Measurements from ENCODE around the gene BEST2. TPM values are rescaled to one million over a fixed set of nuclear protein-coding genes. Genes with fewer than 3 reads are reported as not detected.

BEST2 gene
- total and polyA plus RNA-seq, 2 donors: 0.46 TPM; not detected in 1

DNA sequence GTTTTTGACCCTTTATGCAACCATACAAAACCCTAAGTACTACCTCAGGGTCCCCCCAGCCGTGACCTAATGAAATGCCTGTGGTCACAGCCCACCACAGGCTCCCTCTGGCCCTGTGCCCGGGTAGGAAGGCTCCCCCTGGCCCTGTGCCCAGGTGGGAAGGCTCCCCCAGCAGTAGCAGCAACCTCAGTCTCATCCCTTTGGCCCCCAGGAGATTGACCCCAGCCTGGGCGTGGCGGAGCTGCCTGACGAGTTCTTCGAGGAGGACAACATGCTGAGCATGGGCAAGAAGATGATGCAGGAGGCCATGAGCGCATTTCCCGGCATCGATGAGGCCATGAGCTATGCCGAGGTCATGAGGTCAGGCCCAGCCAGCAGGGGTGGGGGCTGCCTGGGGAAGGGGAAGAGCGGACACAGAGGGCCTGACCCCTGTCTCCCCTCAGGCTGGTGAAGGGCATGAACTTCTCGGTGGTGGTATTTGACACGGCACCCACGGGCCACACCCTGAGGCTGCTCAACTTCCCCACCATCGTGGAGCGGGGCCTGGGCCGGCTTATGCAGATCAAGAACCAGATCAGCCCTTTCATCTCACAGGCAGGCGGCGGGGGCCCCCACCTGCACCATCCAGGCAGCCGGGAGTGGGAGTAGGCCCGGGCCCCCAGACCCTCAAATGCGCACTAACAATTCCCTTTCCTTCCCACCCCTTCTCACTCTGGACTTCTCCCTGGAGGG is 6.3 kb upstream of the BEST2 start:
- WGBS: 94% methylated on average over 22 of the region's 22 CpGs
- H3K4me1 ChIP-seq (ENCODE audit: control insufficient read depth in 2 of 2, insufficient read depth in 2 of 2, low read length in 2 of 2): peaks cover 0 to 4% of the 10 kb centered on the region in 2 donors
- no peak overlapping the region for H3K4me3 ChIP-seq (ENCODE audit: low read length in 2 of 2)
- H3K27ac ChIP-seq (ENCODE audit: low read depth in 1 of 2, low read length in 1 of 2): no peak overlapping the region
- peaks cover 0 to 10% of the 10 kb centered on the region in 2 donors for H3K27me3 ChIP-seq (ENCODE audit: control insufficient read depth in 2 of 2, insufficient read depth in 1 of 2, low read length in 1 of 2)
- no peak for DNase-seq (ENCODE audit: low read depth in 6 of 9, low spot score in 9 of 9)
- peaks cover 41 to 49% of the 10 kb centered on the region in 2 donors for H3K36me3 ChIP-seq (ENCODE audit: control insufficient read depth in 2 of 2, insufficient read depth in 2 of 2, low read length in 1 of 2)
- H3K9me3 ChIP-seq (ENCODE audit: control insufficient read depth in 2 of 2, insufficient read depth in 1 of 2, low read length in 1 of 2): peaks cover 9 to 19% of the 10 kb centered on the region in 2 donors

DNA sequence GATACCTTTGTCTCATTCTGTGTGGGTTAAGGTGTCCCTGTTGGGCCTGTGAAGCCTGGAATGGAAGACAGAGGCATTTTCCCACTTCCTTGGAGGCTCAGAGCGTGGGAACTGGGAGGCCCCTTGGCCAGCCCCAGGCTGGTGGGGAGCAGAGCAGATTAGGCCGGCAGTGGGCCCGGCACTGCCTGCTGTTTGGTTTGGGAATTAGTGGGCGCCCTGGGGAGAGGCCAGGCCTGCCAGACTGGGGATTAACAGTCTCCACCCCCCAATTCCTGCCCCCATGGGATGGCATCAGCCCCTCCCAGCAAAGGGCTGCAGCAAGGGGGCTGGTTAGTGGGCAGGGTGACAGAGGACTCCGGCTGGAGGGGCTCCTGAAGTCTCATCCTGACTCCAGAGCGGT is 3.1 kb upstream of the BEST2 start:
- 96% methylated on average over 6 of the region's 6 CpGs for WGBS
- Histone ChIP-seq H3K27ac (ENCODE audit: low read depth in 1 of 2, low read length in 1 of 2) (no peak overlapping the region), H3K4me3 (ENCODE audit: low read length in 2 of 2) (no peak overlapping the region), H3K27me3 (ENCODE audit: control insufficient read depth in 2 of 2, insufficient read depth in 1 of 2, low read length in 1 of 2) (peaks cover 0 to 32% of the 10 kb centered on the region in 2 donors), H3K36me3 (ENCODE audit: control insufficient read depth in 2 of 2, insufficient read depth in 2 of 2, low read length in 1 of 2) (peaks cover 33 to 39% of the 10 kb centered on the region in 2 donors), H3K4me1 (ENCODE audit: control insufficient read depth in 2 of 2, insufficient read depth in 2 of 2, low read length in 2 of 2) (peaks cover 0 to 4% of the 10 kb centered on the region in 2 donors), H3K9me3 (ENCODE audit: control insufficient read depth in 2 of 2, insufficient read depth in 1 of 2, low read length in 1 of 2) (peaks cover 9 to 19% of the 10 kb centered on the region in 2 donors)
- no peak for DNase-seq (ENCODE audit: low read depth in 6 of 9, low spot score in 9 of 9)

DNA sequence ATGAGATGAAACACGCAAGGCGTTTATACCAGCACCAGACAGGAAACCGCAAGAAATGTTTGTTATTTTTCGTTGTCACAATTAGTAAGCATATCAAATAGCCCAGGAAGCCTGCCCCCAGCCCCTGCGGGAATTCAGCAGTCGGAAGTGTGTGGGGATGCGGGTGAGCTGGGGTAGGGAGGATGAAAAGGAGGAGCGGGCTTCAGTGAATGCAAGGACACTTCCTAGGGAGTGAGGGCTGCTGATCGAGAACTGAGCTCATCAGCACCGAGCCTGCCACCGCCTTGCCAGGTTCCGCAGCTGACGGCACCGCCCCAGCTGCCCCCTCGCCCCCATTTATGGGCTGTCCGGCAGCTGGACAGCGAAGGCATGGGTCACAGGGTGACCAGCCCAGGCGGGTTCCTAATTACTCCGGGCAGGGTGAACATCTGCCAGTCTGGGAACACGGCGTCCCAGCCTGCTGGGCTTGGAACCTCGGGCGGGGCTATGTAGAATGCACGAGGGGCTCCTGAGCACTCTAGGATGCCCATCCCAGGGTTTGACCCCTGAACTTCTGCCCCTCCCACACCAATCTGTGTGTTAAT is 1.6 kb upstream of the BEST2 start:
- Histone ChIP-seq H3K9me3 (ENCODE audit: control insufficient read depth in 2 of 2, insufficient read depth in 1 of 2, low read length in 1 of 2) (peaks cover 9 to 19% of the 10 kb centered on the region in 2 donors), H3K36me3 (ENCODE audit: control insufficient read depth in 2 of 2, insufficient read depth in 2 of 2, low read length in 1 of 2) (peaks cover 30 to 32% of the 10 kb centered on the region in 2 donors), H3K27me3 (ENCODE audit: control insufficient read depth in 2 of 2, insufficient read depth in 1 of 2, low read length in 1 of 2) (peaks cover 0 to 40% of the 10 kb centered on the region in 2 donors), H3K4me3 (ENCODE audit: low read length in 2 of 2) (no peak overlapping the region), H3K4me1 (ENCODE audit: control insufficient read depth in 2 of 2, insufficient read depth in 2 of 2, low read length in 2 of 2) (peaks cover 0 to 4% of the 10 kb centered on the region in 2 donors), H3K27ac (ENCODE audit: low read depth in 1 of 2, low read length in 1 of 2) (no peak overlapping the region)
- WGBS: 52% methylated on average over 24 of the region's 24 CpGs
- no peak for DNase-seq (ENCODE audit: low read depth in 6 of 9, low spot score in 9 of 9)

DNA sequence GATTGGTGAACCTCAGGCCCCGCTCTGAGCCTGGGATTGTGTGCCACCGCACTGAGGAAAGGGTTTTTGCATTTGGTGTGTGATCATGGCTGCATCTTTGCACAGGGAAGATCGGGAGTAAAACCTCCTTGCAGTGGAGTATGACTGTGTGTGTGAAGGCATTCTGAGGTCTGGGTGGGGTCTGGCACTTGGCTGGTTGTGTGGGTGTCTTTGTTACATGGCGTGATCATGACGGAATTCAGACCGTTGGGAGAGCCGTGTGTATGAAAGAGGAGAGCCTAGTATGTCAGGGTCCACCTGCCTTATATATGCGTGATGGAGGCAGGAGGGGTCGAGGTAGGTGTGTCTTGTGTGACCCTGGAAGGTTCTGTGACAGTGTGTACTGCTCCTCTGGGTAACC is 740 bp upstream of the BEST2 start:
- no peak overlapping the region for H3K27ac ChIP-seq (ENCODE audit: low read depth in 1 of 2, low read length in 1 of 2)
- peaks cover 24% of the 10 kb centered on the region in 2 donors for H3K36me3 ChIP-seq (ENCODE audit: control insufficient read depth in 2 of 2, insufficient read depth in 2 of 2, low read length in 1 of 2)
- H3K4me1 ChIP-seq (ENCODE audit: control insufficient read depth in 2 of 2, insufficient read depth in 2 of 2, low read length in 2 of 2): peaks cover 0 to 4% of the 10 kb centered on the region in 2 donors
- no peak overlapping the region for H3K4me3 ChIP-seq (ENCODE audit: low read length in 2 of 2)
- 86% methylated on average over 9 of the region's 9 CpGs for WGBS
- H3K27me3 ChIP-seq (ENCODE audit: control insufficient read depth in 2 of 2, insufficient read depth in 1 of 2, low read length in 1 of 2): peaks cover 0 to 43% of the 10 kb centered on the region in 2 donors
- peaks cover 9 to 19% of the 10 kb centered on the region in 2 donors for H3K9me3 ChIP-seq (ENCODE audit: control insufficient read depth in 2 of 2, insufficient read depth in 1 of 2, low read length in 1 of 2)
- DNase-seq (ENCODE audit: low read depth in 6 of 9, low spot score in 9 of 9): no peak

DNA sequence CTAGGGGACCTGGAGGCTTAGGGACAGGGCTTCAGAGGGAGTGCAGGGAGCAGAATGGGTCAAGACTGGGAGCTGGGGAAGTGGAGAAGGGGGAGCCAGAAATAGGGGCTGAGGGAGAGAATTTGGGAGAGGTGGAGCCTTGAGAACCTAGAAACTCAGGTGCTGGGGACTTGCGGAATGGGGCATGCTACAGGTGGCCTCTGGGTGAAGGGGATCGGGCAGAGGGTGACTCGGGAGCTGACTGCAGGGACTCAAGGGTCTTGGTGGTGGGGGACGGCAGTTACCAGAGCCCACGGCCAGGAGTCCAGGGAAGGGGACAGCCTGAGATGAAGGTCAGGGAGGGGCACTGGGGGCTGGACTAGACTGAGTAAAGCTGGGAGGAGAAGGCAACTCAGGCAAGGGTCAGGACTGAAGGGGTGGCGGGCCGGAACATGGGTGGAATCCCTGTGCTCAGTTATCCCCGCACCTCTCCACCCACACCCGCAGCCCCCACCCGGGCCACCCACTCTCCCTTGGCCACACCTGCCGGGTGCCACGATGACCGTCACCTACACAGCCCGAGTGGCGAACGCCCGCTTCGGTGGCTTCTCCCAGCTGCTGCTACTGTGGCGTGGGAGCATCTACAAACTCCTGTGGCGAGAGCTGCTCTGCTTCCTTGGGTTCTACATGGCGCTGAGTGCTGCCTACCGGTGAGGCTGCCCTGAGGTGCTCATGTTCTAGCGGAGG is 628 bp downstream of the BEST2 start:
- peaks cover 0 to 4% of the 10 kb centered on the region in 2 donors for H3K4me1 ChIP-seq (ENCODE audit: control insufficient read depth in 2 of 2, insufficient read depth in 2 of 2, low read length in 2 of 2)
- no peak overlapping the region for H3K27ac ChIP-seq (ENCODE audit: low read depth in 1 of 2, low read length in 1 of 2)
- no peak overlapping the region for H3K4me3 ChIP-seq (ENCODE audit: low read length in 2 of 2)
- no peak for DNase-seq (ENCODE audit: low read depth in 6 of 9, low spot score in 9 of 9)
- H3K27me3 ChIP-seq (ENCODE audit: control insufficient read depth in 2 of 2, insufficient read depth in 1 of 2, low read length in 1 of 2): peaks cover 0 to 54% of the 10 kb centered on the region in 2 donors
- peaks cover 6 to 10% of the 10 kb centered on the region in 2 donors for H3K9me3 ChIP-seq (ENCODE audit: control insufficient read depth in 2 of 2, insufficient read depth in 1 of 2, low read length in 1 of 2)
- H3K36me3 ChIP-seq (ENCODE audit: control insufficient read depth in 2 of 2, insufficient read depth in 2 of 2, low read length in 1 of 2): peaks cover 12% of the 10 kb centered on the region in 2 donors
- 91% methylated on average over 23 of the region's 23 CpGs for WGBS

DNA sequence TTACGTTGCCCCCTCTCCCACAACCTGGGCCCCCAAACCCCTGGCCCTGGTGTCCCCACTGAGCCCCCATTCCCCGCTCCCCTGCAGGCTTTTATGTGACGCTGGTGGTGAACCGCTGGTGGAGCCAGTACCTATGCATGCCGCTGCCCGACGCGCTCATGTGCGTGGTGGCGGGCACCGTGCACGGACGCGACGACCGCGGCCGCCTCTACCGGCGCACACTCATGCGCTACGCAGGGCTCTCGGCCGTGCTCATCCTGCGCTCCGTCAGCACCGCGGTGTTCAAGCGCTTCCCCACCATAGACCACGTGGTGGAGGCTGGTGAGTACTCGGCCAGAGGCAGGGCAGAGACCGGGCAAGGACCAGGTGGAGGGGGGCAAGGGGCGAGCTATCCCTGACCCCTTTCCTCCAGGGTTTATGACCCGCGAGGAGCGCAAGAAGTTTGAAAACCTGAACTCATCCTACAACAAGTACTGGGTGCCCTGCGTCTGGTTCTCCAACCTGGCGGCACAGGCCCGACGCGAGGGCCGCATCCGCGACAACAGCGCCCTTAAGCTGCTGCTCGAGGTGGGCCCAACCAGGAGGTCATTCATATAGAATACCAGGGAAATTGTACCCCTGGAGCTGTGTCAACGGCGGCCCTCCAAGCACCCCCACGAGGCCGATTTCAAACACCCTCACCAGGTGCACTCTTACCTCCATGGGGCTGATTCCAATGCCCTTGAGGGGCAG is 3.0 kb downstream of the BEST2 start:
- Histone ChIP-seq H3K27me3 (ENCODE audit: control insufficient read depth in 2 of 2, insufficient read depth in 1 of 2, low read length in 1 of 2) (peaks cover 0 to 64% of the 10 kb centered on the region in 2 donors), H3K36me3 (ENCODE audit: control insufficient read depth in 2 of 2, insufficient read depth in 2 of 2, low read length in 1 of 2) (no peaks in the 10 kb centered on the region), H3K9me3 (ENCODE audit: control insufficient read depth in 2 of 2, insufficient read depth in 1 of 2, low read length in 1 of 2) (peaks cover 0 to 3% of the 10 kb centered on the region in 2 donors), H3K4me3 (ENCODE audit: low read length in 2 of 2) (no peak overlapping the region), H3K4me1 (ENCODE audit: control insufficient read depth in 2 of 2, insufficient read depth in 2 of 2, low read length in 2 of 2) (peaks cover 6 to 10% of the 10 kb centered on the region in 2 donors), H3K27ac (ENCODE audit: low read depth in 1 of 2, low read length in 1 of 2) (no peak overlapping the region)
- WGBS: 79% methylated on average over 50 of the region's 50 CpGs
- DNase-seq (ENCODE audit: low read depth in 6 of 9, low spot score in 9 of 9): no peak

DNA sequence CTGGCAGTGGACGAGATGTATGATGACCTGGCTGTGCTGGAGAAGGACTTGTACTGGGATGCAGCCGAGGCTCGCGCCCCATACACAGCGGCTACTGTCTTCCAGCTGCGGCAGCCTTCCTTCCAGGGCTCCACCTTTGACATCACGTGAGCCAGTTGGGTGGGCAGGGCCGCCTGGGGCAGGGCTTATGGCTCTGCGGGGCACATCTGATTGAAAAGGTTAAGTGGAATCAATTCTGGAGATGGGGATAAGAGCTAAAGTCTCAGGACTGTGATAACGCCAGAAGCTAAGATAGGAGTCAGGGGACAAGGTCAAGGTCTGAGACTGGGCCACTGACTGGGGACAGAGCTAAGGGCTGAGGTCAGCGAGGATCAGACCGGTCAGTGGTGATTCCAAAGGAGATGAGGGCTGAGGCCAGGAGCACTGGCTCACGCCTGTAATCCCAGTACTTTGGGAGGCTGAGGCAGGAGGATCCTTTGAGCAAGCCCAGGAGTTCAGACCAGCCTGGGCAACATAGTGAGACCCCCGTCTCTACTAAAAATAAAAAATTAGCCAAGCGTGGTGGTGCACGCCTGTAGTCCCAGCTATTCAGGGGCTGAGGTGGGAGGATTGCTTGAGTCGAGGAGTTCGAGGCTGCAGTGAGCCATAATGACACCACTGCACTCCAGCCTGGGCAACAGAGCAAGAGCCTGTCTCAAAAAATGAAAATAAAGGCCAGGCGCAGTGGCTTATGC is 4.7 kb downstream of the BEST2 start:
- DNase-seq (ENCODE audit: low read depth in 6 of 9, low spot score in 9 of 9): no peak
- Histone ChIP-seq H3K27me3 (ENCODE audit: control insufficient read depth in 2 of 2, insufficient read depth in 1 of 2, low read length in 1 of 2) (peaks cover 0 to 47% of the 10 kb centered on the region in 2 donors), H3K36me3 (ENCODE audit: control insufficient read depth in 2 of 2, insufficient read depth in 2 of 2, low read length in 1 of 2) (no peaks in the 10 kb centered on the region), H3K4me1 (ENCODE audit: control insufficient read depth in 2 of 2, insufficient read depth in 2 of 2, low read length in 2 of 2) (peaks cover 6 to 7% of the 10 kb centered on the region in 2 donors), H3K27ac (ENCODE audit: low read depth in 1 of 2, low read length in 1 of 2) (no peak overlapping the region), H3K4me3 (ENCODE audit: low read length in 2 of 2) (no peak overlapping the region), H3K9me3 (ENCODE audit: control insufficient read depth in 2 of 2, insufficient read depth in 1 of 2, low read length in 1 of 2) (peaks cover 0 to 7% of the 10 kb centered on the region in 2 donors)
- WGBS: 94% methylated on average over 19 of the region's 19 CpGs

DNA sequence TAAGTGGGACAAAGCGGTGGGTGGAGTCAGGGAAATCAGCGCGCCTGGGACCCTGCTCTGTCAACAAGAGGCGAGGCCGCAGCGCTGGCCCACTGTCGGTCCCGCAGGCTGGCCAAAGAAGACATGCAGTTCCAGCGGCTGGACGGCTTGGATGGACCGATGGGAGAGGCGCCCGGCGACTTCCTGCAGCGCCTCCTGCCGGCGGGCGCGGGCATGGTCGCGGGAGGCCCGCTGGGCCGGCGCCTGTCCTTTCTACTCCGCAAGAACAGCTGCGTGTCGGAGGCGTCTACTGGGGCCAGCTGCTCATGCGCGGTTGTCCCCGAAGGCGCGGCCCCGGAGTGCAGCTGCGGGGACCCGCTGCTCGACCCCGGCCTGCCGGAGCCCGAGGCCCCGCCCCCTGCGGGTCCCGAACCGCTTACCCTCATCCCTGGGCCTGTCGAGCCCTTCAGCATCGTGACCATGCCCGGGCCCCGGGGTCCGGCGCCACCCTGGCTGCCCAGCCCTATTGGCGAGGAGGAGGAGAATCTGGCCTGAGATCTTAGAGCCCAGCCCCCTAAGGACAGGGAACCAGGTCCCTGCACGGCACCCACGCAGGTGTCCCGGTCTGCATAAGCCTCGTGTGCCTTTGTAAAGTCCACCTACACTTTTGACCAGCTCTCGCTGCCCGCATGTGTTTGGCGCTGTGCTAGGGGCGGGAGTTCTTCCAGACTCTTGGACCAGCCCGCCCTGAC is 6.1 kb downstream of the BEST2 start:
- peak in 4 of 9 donors; percentile 38 to 66 (median 60) for DNase-seq (ENCODE audit: low read depth in 6 of 9, low spot score in 9 of 9)
- Histone ChIP-seq H3K4me3 (ENCODE audit: low read length in 2 of 2) (no peak overlapping the region), H3K27me3 (ENCODE audit: control insufficient read depth in 2 of 2, insufficient read depth in 1 of 2, low read length in 1 of 2) (peaks cover 0 to 35% of the 10 kb centered on the region in 2 donors), H3K4me1 (ENCODE audit: control insufficient read depth in 2 of 2, insufficient read depth in 2 of 2, low read length in 2 of 2) (peaks cover 6 to 7% of the 10 kb centered on the region in 2 donors), H3K27ac (ENCODE audit: low read depth in 1 of 2, low read length in 1 of 2) (no peak overlapping the region), H3K9me3 (ENCODE audit: control insufficient read depth in 2 of 2, insufficient read depth in 1 of 2, low read length in 1 of 2) (peaks cover 0 to 7% of the 10 kb centered on the region in 2 donors), H3K36me3 (ENCODE audit: control insufficient read depth in 2 of 2, insufficient read depth in 2 of 2, low read length in 1 of 2) (no peaks in the 10 kb centered on the region)
- WGBS: 13% methylated on average over 60 of the region's 60 CpGs
